GM23338 (cell line): ENCODE results near the gene TSHZ2. TPM values are rescaled to one million over a fixed set of nuclear protein-coding genes. Genes with fewer than 3 reads are reported as not detected.

Source experiments
- ATAC-seq: fragments of 200-7000 bp; cut with Tn5 transposase; 3 replicates; pipeline ENCODE4 v1.9.1; 2020
- DNase-seq: peaks from one replicate; pipeline ENCODE4 v3.0.0-alpha.2; 2015; ENCODE audit warnings: low spot score
- H2AFZ ChIP-seq: fragments of 200-600 bp; sonication (generic); 2 replicates; pipeline ENCODE4 v1.8.0; 2016; ENCODE audit warnings: antibody characterized with exemption, mild to moderate bottlenecking, moderate library complexity
- H3F3A ChIP-seq: fragments of 200-600 bp; sonication (generic); replicated peaks from 2 replicates; pipeline ENCODE4 v1.8.0; 2017; ENCODE audit warnings: antibody characterized with exemption, mixed run types, low read depth
- H3K27ac ChIP-seq: fragments of 200-600 bp; sonication (generic); 2 replicates; pipeline ENCODE4 v1.6.1; 2016; ENCODE audit warnings: low read depth
- H3K27me3 ChIP-seq: fragments of 200-600 bp; sonication (generic); 2 replicates; pipeline ENCODE4 v1.8.0; 2016; ENCODE audit warnings: mild to moderate bottlenecking, mixed run types, moderate library complexity; ENCODE audit not compliant: insufficient read depth
- H3K36me3 ChIP-seq: fragments of 200-600 bp; sonication (generic); 2 replicates; pipeline ENCODE4 v1.8.0; 2016; ENCODE audit warnings: mild to moderate bottlenecking; ENCODE audit not compliant: insufficient read depth
- H3K4me1 ChIP-seq: fragments of 200-600 bp; sonication (generic); 2 replicates; pipeline ENCODE4 v1.8.0; 2016; ENCODE audit warnings: mild to moderate bottlenecking, moderate library complexity; ENCODE audit not compliant: insufficient read depth
- H3K4me2 ChIP-seq: fragments of 200-600 bp; sonication (generic); 2 replicates; pipeline ENCODE4 v1.7.1; 2017; ENCODE audit warnings: mixed run types
- H3K4me3 ChIP-seq: fragments of 200-600 bp; sonication (generic); 2 replicates; pipeline ENCODE4 v1.6.1; 2016; ENCODE audit warnings: mixed run types
- H3K79me2 ChIP-seq: fragments of 200-600 bp; sonication (generic); replicated peaks from 2 replicates; pipeline ENCODE4 v1.8.0; 2017; ENCODE audit warnings: mild to moderate bottlenecking; ENCODE audit not compliant: insufficient read depth
- H3K9me2 ChIP-seq: fragments of 200-600 bp; sonication (generic); 2 replicates; pipeline ENCODE4 v1.8.0; 2017; ENCODE audit not compliant: insufficient read depth
- H4K20me1 ChIP-seq: fragments of 200-600 bp; sonication (generic); replicated peaks from 2 replicates; pipeline ENCODE4 v1.8.0; 2017; ENCODE audit warnings: mild to moderate bottlenecking; ENCODE audit not compliant: insufficient read depth
- H3K27ac Mint-ChIP-seq: 2 replicates; pipeline ENCODE4 v1.8.0; 2020; ENCODE audit warnings: inconsistent platforms, mild to moderate bottlenecking, moderate library complexity, mixed read lengths
- H3K27me3 Mint-ChIP-seq: 3 replicates; pipeline ENCODE4 v1.8.0; 2022; ENCODE audit warnings: low read depth, mild to moderate bottlenecking, moderate library complexity, mixed read lengths, inconsistent platforms; ENCODE audit not compliant: insufficient read depth, poor library complexity
- H3K36me3 Mint-ChIP-seq: 3 replicates; pipeline ENCODE4 v1.8.0; 2021; ENCODE audit warnings: low read depth, mild to moderate bottlenecking, inconsistent platforms, moderate library complexity, mixed read lengths
- H3K4me1 Mint-ChIP-seq: 3 replicates; pipeline ENCODE4 v1.8.0; 2020; ENCODE audit warnings: mild to moderate bottlenecking, inconsistent platforms, mixed read lengths
- H3K4me3 Mint-ChIP-seq: 3 replicates; pipeline ENCODE4 v1.8.0; 2021; ENCODE audit warnings: moderate library complexity, mild to moderate bottlenecking, inconsistent platforms, mixed read lengths
- H3K9me3 Mint-ChIP-seq: 3 replicates; pipeline ENCODE4 v1.8.0; 2020; ENCODE audit warnings: moderate library complexity, mild to moderate bottlenecking, inconsistent platforms, mixed read lengths
- CREB1 ChIP-seq: fragments of 250-450 bp; sonication (Bioruptor Pico); IDR thresholded peaks from 2 replicates; pipeline ENCODE4 v1.5.0; 2020; ENCODE audit warnings: low read depth, mild to moderate bottlenecking, moderate library complexity
- ETS1 ChIP-seq: IDR thresholded peaks from 2 replicates; pipeline ENCODE4 v1.6.1; 2016; ENCODE audit warnings: antibody characterized with exemption
- EZH2 ChIP-seq: fragments of 200-600 bp; sonication (generic); IDR thresholded peaks from one replicate; pipeline ENCODE4 v1.8.0; 2017; ENCODE audit warnings: antibody characterized with exemption, mild to moderate bottlenecking, low read depth; ENCODE audit not compliant: unreplicated experiment
- JUNB ChIP-seq: IDR thresholded peaks from one replicate; pipeline ENCODE4 v1.6.1; 2016; ENCODE audit warnings: antibody characterized with exemption; ENCODE audit not compliant: unreplicated experiment
- POLR2AphosphoS5 ChIP-seq: IDR thresholded peaks from 2 replicates; pipeline ENCODE4 v1.6.1; 2016; ENCODE audit warnings: antibody characterized with exemption, low read depth
- REST ChIP-seq: IDR thresholded peaks from one replicate; pipeline ENCODE4 v1.6.1; 2018; ENCODE audit warnings: antibody characterized with exemption; ENCODE audit not compliant: unreplicated experiment
- ZNF114 ChIP-seq: fragments of 250-450 bp; sonication (Bioruptor Pico); IDR thresholded peaks from 2 replicates; pipeline ENCODE4 v1.5.0; 2020; ENCODE audit warnings: mild to moderate bottlenecking, moderate library complexity
- ZNF331 ChIP-seq: fragments of 250-450 bp; sonication (Bioruptor Pico); IDR thresholded peaks from 2 replicates; pipeline ENCODE4 v1.5.0; 2020; ENCODE audit warnings: low read depth, mild to moderate bottlenecking, moderate library complexity
- ZNF462 ChIP-seq: fragments of 250-450 bp; sonication (Bioruptor Pico); IDR thresholded peaks from 2 replicates; pipeline ENCODE4 v1.5.0; 2020; ENCODE audit warnings: mild to moderate bottlenecking, moderate library complexity
- polyA plus RNA-seq: library from polyadenylated mRNA; unstranded; fragments of >200 nt; fragmentation: Nextera tagmentation; extraction: Ambion mirVana; gene quantifications from 2 replicates; pipeline ENCODE4 v1.2.1, GENCODE V29; 2016
- total RNA-seq: library from RNA; depleted of rRNA; stranded (reverse); fragments of >200 nt; shearing (Covaris generic); gene quantifications from 2 replicates; pipeline ENCODE4 v1.2.3, GENCODE V29; 2014

Gene TSHZ2
- total and polyA plus RNA-seq, 2 experiments from 2014 or later: 0.49 to 1.3 TPM

- Histone ChIP-seq H3K27me3 (no peaks in the 10 kb centered on the region), H3K4me3 (no peak overlapping the region), H3K4me2 (no peak overlapping the region), H3K9me2 (peaks cover 5% of the 10 kb centered on the region; the same call in 1 of the 2 replicates), H3K36me3 (no peaks in the 10 kb centered on the region), H3K4me1 (peaks cover 26% of the 10 kb centered on the region), H3F3A (no peaks in the 10 kb centered on the region), H2AFZ (no peak overlapping the region), H3K79me2 (no peaks in the 10 kb centered on the region), H4K20me1 (no peaks in the 10 kb centered on the region), H3K27ac (no peak overlapping the region)
- TF ChIP-seq ETS1: no peak
- Mint-ChIP-seq H3K4me3 (no peak overlapping the region), H3K27ac (no peak overlapping the region), H3K4me1 (peaks cover 31% of the 10 kb centered on the region), H3K27me3 (peaks cover 1% of the 10 kb centered on the region), H3K36me3 (no peaks in the 10 kb centered on the region), H3K9me3 (no peaks in the 10 kb centered on the region)
- DNase-seq (no peak), ATAC-seq (no peak)
Measured at GRCh38 chr20:53278555-53278954, 306.4 kb downstream of the TSHZ2 start.

GRCh38 chr20:53279735-53280134 lies 307.6 kb downstream of the TSHZ2 start:
- H4K20me1 ChIP-seq: no peaks in the 10 kb centered on the region
- DNase-seq (no peak), ATAC-seq (no peak)
- H3K4me2 ChIP-seq: no peak overlapping the region
- no peak overlapping the region for H2AFZ ChIP-seq
- H3F3A ChIP-seq: no peaks in the 10 kb centered on the region
- peaks cover 36% of the 10 kb centered on the region for H3K4me1 ChIP-seq
- Mint-ChIP-seq H3K27me3 (peaks cover 1% of the 10 kb centered on the region), H3K27ac (no peak overlapping the region), H3K36me3 (no peaks in the 10 kb centered on the region), H3K4me1 (peaks cover 41% of the 10 kb centered on the region), H3K9me3 (no peaks in the 10 kb centered on the region), H3K4me3 (no peak overlapping the region)
- H3K27ac ChIP-seq: no peak overlapping the region
- H3K9me2 ChIP-seq: peaks cover 5% of the 10 kb centered on the region; the same call in 1 of the 2 replicates
- no peaks in the 10 kb centered on the region for H3K36me3 ChIP-seq
- no peaks in the 10 kb centered on the region for H3K27me3 ChIP-seq
- H3K79me2 ChIP-seq: no peaks in the 10 kb centered on the region
- H3K4me3 ChIP-seq: no peak overlapping the region
- TF ChIP-seq ETS1 (no peak), REST (no peak), JUNB (no peak), EZH2 (no peak), POLR2AphosphoS5 (no peak), ZNF114 (CRISPR knock-in tag) (no peak), ZNF462 (CRISPR knock-in tag) (no peak), ZNF331 (no peak), CREB1 (CRISPR knock-in tag) (no peak)
